NCI-H2196 treated with DMSO at 0.1 percent for 48 hours (cell line): Measurements from ENCODE around the gene CLDN22.

Experiments used
- DNase-seq: peaks from one replicate; lab custom pipeline; 2025; ENCODE audit not compliant: unreplicated experiment; lab: John Stamatoyannopoulos, UW

The CLDN22 gene

DNA sequence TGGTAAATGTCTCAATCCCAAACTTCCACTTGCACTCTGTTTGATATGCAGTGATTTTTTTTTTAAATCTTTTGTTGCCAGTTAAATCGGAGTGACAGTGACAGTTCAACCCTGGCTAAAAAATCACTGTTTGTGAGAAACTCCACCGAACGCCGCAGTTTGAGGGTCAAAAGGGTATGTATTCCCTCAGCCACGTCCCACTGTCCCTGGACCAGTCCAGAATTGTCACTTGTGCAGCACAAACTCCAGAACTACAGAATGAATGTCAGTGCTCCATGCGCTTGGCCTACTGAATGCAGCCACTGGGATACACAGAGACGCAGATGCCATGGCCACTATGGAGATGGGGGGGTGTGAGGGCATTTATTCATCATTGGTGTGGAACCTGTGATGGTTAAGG is 34.2 kb downstream of the CLDN22 start:
- DNase-seq = no peak

DNA sequence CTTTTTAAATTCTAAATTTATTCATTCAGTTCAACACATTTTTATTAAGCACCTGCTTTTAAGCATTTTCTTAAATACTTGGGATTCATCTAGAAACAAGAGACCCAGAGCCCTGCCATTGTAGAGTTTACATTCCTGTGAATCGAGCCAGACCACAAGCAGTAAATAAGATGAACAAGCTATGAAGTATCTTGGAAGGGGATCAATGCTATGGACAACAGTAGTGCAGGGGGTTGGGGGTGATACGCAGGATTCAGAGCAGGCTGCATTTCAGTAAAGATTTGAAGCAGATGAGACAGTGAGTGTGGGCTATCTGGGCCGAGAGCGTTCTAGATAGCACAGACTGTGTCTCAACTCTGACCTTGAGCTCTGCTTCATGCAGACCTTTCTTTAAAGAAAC is 35.1 kb downstream of the CLDN22 start:
- no peak for DNase-seq

DNA sequence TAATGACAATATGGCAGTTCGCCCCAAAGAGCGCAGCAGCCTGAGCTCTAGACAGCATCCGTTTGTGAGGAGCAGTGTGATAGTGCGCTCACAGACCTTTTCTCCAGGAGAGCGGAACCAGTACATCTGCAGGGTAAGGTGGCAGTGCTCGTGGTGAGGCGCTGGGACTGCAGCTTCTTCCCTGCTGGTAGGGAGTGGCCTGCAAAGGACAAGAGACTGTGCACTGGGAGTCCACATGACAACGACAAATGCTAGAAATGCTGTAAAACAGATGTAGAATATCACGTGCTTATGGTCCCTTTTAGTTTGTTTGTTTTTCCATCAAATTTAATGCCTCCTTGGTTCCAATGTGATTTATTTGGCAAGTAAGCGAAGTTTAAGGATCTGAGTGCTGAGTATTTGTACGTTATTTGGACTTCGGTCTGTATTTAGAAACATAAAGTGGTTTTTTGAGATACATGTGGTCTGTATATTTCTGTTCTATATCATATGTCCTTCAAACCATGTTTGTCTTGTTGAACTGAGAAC is 35.8 kb downstream of the CLDN22 start:
- no peak for DNase-seq

DNA sequence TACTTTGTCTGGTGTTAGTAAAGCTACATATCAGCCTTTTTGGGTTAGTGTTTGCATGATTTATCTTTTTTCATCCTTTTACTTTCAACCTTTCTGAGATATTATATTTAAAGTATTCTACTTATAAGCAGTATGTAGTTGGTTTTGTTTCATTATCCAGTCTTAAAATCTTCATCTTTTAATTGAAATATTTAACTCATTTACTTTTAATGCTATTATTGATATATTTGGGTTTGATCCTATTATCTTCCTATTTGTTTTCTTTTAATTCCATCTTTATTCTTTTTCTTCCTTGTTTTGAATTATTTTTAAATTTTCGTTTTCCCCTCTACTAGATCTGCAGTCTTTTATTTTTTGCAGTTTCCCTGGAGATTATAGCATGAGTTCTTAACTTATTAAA is 44.0 kb downstream of the CLDN22 start:
- DNase-seq = no peak

DNA sequence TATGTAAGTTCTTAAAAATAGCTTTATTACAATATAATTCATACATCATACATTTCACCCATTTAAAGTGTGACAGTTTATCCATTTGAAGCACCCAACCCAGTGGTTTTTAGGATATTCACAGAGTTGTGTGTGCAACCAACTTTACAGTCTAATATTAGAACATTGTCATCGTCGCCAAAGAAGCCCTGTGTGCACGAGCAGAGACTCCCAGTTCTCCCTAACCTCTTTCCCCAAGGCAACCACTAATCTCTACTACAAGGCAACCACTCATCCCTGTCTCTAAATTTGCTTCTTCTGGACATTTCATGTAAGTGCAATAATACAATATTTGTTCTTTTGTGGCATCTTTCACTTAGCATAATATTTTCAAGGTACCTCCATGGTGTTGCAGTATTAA is 47.7 kb downstream of the CLDN22 start:
- DNase-seq = no peak

DNA sequence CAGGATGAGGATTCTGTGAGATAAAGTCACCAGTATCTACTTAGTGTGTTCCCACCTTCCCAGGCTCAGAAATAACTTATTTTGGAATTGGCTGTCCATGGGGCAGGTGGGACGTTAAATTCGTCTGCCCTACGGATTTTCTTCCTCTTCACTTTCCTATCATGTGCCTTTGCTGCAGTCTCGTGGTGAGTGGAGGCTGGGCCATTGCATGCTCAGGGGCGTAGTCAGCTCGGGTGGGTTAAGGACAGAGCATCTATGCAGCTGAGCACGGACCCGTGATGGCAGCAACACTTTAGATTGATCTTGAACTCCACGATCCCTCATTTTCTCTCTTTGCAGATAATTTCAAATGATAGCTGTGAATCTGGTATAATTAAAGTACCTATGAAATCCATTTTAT is 51.5 kb downstream of the CLDN22 start:
- no peak for DNase-seq
